Sigmoid colon (tissue), 7 donors: ENCODE data around the gene PPP6R3. TPM values are rescaled to one million over a fixed set of nuclear protein-coding genes. Genes with fewer than 3 reads are reported as not detected.
A peak's percentile ranks its signal among the peaks of the same experiment; 100 is the strongest.
"Not testable (repeated sequence)": the region's sequence is repeated elsewhere in the genome, so short reads cannot be mapped to it uniquely, and the experiment has no call there.

Experiments
- DNase-seq: peaks from one replicate; pipeline ENCODE4 v3.0.0-alpha.2; 2019
- H3K27ac ChIP-seq, 4 donors: fragments of 200-600 bp; sonication (generic); one replicate each; pipeline ENCODE4 v1.5.1; 2016 to 2019; ENCODE audit warnings: mild to moderate bottlenecking in 1 of 4
- H3K27me3 ChIP-seq, 3 donors: fragments of 200-600 bp; sonication (generic); one replicate each; pipeline ENCODE4 v1.5.1; 2019; ENCODE audit warnings: mild to moderate bottlenecking in 1 of 3
- H3K36me3 ChIP-seq, 4 donors: fragments of 200-600 bp; sonication (generic); one replicate each; pipeline ENCODE4 v1.5.1; 2016 to 2019
- H3K4me1 ChIP-seq, 4 donors: fragments of 200-600 bp; sonication (generic); one replicate each; pipeline ENCODE4 v1.5.1; 2017 to 2019
- H3K4me3 ChIP-seq, 4 donors: fragments of 200-600 bp; sonication (generic); one replicate each; pipeline ENCODE4 v1.5.1; 2017 to 2019; ENCODE audit warnings: mild to moderate bottlenecking in 2 of 4, moderate library complexity in 1 of 4
- H3K9me3 ChIP-seq, 4 donors: fragments of 200-600 bp in 3 of 4; sonication (generic) in 3 of 4; one replicate each; pipeline versions ENCODE4 v1.5.1 to v1.6.1; 2013 to 2019
- CTCF ChIP-seq, 4 experiments: fragments of 450-650 bp in 3 of 4; fragments of 200-600 bp in 1 of 4; IDR thresholded peaks; one replicate each; pipeline ENCODE4 v1.5.1; 2016 to 2019; ENCODE audit warnings: antibody characterized with exemption in 4 of 4, mild to moderate bottlenecking in 3 of 4, moderate library complexity in 2 of 4
- EP300 ChIP-seq, 4 donors: sonication (generic); formaldehyde crosslinking; IDR thresholded peaks; one replicate each; pipeline ENCODE4 v1.6.1; 2017; ENCODE audit warnings: antibody characterized with exemption in 4 of 4
- POLR2A ChIP-seq, 2 donors: fragments of 450-650 bp; IDR thresholded peaks; one replicate each; pipeline ENCODE4 v1.6.1; 2016; ENCODE audit warnings: antibody characterized with exemption in 2 of 2, mild to moderate bottlenecking in 2 of 2, moderate library complexity in 2 of 2
- POLR2AphosphoS5 ChIP-seq, 4 donors: sonication (generic); formaldehyde crosslinking; IDR thresholded peaks; one replicate each; pipeline ENCODE4 v1.6.1; 2017; ENCODE audit warnings: antibody characterized with exemption in 4 of 4
- WGBS, 2 donors: extraction: QIAGEN DNeasy Blood & Tissue Kit; methylation state at CpG; one replicate each; pipeline ENCODE4 v1.1.7; 2013; 5-methylcytosine and 5-hydroxymethylcytosine counted together
- intact Hi-C: fragments of 100-400 bp; cut with DNase I; formaldehyde crosslinking; loops from one replicate; pipeline ENCODE4 v1.15.1; 2023
- polyA plus RNA-seq, 3 donors: library from polyadenylated mRNA; stranded (reverse); fragments of 200-250 nt; gene quantifications; one replicate each; pipeline ENCODE4 v1.2.3, GENCODE V29; 2013
- total RNA-seq, 4 donors: library from RNA; depleted of rRNA; stranded (reverse); fragments of >200 nt; gene quantifications; one replicate each; pipeline ENCODE4 v1.1.0, GENCODE V29; 2016
- donor health status: healthy with polysubstance abuse.
- donor health status: Bipolar disorder and iron deficiency.
- donor health status: healthy.

The PPP6R3 gene
- total and polyA plus RNA-seq, 7 donors: 24.0 to 157 (median 133) TPM

- Histone ChIP-seq H3K27ac (no peak overlapping the region), H3K36me3 (peaks cover 32 to 98% (median 54%) of the 10 kb centered on the region in 4 donors), H3K4me3 (no peak overlapping the region), H3K9me3 (peaks cover 0 to 6% (median 1%) of the 10 kb centered on the region in 4 donors), H3K27me3 (no peaks in the 10 kb centered on the region), H3K4me1 (peaks cover 0 to 13% (median 4%) of the 10 kb centered on the region in 4 donors)
- WGBS, 2 donors: 94 to 95% methylated on average over 31 of the region's 31 CpGs
- DNase-seq: no peak
- TF ChIP-seq CTCF (IDR thresholded peaks at IDR 0.05): no peak
- TF ChIP-seq EP300 (IDR thresholded peaks at IDR 0.05): no peak
- no peak for TF ChIP-seq POLR2A (IDR thresholded peaks at IDR 0.05)
- TF ChIP-seq POLR2AphosphoS5 (IDR thresholded peaks at IDR 0.05): no peak
- intact Hi-C loops: no loop called here
These were observed 27.0 kb upstream of the PPP6R3 start for GRCh38 chr11:68433541-68433940.

- Histone ChIP-seq H3K4me1 (peaks cover 0 to 13% (median 4%) of the 10 kb centered on the region in 4 donors), H3K36me3 (peaks cover 37 to 99% (median 58%) of the 10 kb centered on the region in 4 donors)
- H3K9me3 ChIP-seq, DNase-seq, intact Hi-C loops, H3K27me3 ChIP-seq, H3K27ac ChIP-seq, H3K4me3 ChIP-seq: not testable (repeated sequence)
- 92 to 96% methylated on average over 5 of the region's 5 CpGs for WGBS, 2 donors
These were observed 26.4 kb upstream of the PPP6R3 start for GRCh38 chr11:68434159-68434558.

GRCh38 chr11:68436162-68436888, 24.2 kb upstream of the PPP6R3 start:
- Histone ChIP-seq H3K4me3 (no peak overlapping the region), H3K27me3 (no peaks in the 10 kb centered on the region), H3K4me1 (peaks cover 0 to 24% (median 16%) of the 10 kb centered on the region in 4 donors), H3K36me3 (peaks cover 28 to 93% (median 55%) of the 10 kb centered on the region in 4 donors), H3K27ac (no peak overlapping the region), H3K9me3 (no peaks in the 10 kb centered on the region)
- no peak for DNase-seq
- WGBS, 2 donors: 90 to 93% methylated on average over 16 of the region's 16 CpGs
- no peak for TF ChIP-seq CTCF (IDR thresholded peaks at IDR 0.05)
- no peak for TF ChIP-seq POLR2A (IDR thresholded peaks at IDR 0.05)
- no peak for TF ChIP-seq POLR2AphosphoS5 (IDR thresholded peaks at IDR 0.05)
- no peak for TF ChIP-seq EP300 (IDR thresholded peaks at IDR 0.05)
- intact Hi-C loops: no loop called here

GRCh38 chr11:68436985-68437926, 23.3 kb upstream of the PPP6R3 start:
- WGBS, 2 donors: 90 to 91% methylated on average over 34 of the region's 34 CpGs
- H3K27me3 ChIP-seq: no peaks in the 10 kb centered on the region
- intact Hi-C loops: no loop called here
- peak overlapping the region in 3 of 4 donors; percentile 2 to 37 (median 15) for H3K27ac ChIP-seq
- peaks cover 28 to 93% (median 51%) of the 10 kb centered on the region in 4 donors for H3K36me3 ChIP-seq
- no peak for DNase-seq
- H3K4me1 ChIP-seq: peaks cover 0 to 33% (median 18%) of the 10 kb centered on the region in 4 donors
- H3K4me3 ChIP-seq: no peak overlapping the region
- no peak for TF ChIP-seq POLR2A (IDR thresholded peaks at IDR 0.05)
- no peak for TF ChIP-seq CTCF (IDR thresholded peaks at IDR 0.05)
- TF ChIP-seq POLR2AphosphoS5 (IDR thresholded peaks at IDR 0.05): no peak
- no peak for TF ChIP-seq EP300 (IDR thresholded peaks at IDR 0.05)
- no peaks in the 10 kb centered on the region for H3K9me3 ChIP-seq
